SHP77 (cell line): ENCODE measurements around the gene FAM78A.

Experiments
- DNase-seq, 2 experiments: peaks; one replicate each; lab custom pipeline; 2025; lab: John Stamatoyannopoulos, UW

The FAM78A gene, protein sequence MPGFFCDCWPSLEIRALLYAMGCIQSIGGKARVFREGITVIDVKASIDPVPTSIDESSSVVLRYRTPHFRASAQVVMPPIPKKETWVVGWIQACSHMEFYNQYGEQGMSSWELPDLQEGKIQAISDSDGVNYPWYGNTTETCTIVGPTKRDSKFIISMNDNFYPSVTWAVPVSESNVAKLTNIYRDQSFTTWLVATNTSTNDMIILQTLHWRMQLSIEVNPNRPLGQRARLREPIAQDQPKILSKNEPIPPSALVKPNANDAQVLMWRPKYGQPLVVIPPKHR

GRCh38 chr9:131276094-131276888, at the start of gene FAM78A:
FAM78A (minus strand) TSS chr9:131276510; CDS start chr9:131276179, 331 bp downstream.
- DNase-seq = no peak

DNA sequence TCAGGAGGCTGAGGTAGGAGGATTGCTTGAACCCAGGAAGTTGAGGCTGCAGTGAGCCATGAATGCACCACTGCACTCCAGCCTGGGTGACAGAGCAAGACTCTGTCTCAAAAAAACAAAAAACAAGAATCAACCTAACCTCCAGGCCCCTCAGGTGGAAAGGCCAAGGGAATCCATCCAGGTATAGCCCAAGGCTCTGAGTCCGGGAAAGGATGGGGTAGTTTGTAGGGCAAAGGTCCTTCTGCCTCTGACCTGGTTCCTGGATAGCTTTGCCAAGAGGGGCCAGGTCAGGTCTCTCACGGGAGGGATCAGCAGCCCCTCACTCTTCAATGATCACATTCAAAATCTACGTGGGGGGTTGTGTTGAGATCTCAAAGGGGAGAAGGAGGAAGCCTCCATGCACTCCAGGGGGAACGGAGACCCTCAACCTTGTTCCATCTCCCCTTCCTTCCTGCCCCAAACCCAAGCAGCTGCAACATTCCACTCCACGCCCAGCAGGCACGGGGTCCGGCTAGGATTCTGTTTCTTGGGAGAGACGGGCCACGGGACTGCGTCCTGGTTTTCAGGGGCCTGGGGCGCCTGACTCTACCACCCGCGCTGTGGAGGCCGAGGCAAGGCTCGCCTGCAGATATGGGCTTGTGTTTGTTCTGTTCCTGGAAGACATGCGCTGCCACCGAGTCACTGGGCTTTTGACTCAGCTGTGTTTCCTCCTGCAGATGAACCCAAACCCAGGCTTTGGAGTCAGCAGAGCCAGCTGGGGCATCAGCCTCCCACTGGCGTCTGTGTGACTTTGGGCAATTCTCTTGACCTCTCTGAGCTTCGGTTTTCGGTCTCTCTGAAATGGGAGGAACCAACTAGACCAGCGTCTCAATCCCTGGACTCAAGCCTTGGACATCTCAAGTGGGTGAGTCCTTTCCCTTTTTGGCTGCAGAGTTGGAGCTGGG, 48.7 kb upstream of the FAM78A start:
- no peak for DNase-seq

DNA sequence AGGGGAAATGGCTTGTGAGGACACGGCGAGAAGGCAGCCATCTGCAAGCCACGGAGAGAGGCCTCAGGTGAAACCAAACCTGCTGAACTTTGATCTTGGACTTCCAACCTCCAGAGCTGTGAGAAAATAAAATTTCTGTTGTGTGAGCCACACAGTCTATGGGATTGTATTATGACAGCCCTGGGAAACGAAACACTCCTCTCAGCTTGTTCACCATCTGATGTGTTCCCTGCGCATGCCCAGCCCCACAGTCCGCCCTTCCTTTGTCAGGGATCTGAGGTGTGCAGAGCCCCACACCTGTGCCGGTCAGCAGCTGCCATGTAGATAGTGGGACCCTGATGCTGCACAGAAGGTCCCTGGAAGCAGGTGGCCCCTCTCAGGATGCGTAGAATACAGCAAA, 47.3 kb upstream of the FAM78A start:
- no peak for DNase-seq

GRCh38 chr9:131320031-131320685, 43.8 kb upstream of the FAM78A start:
- no peak for DNase-seq

- no peak for DNase-seq
Measured at GRCh38 chr9:131319486-131319885, 43.2 kb upstream of the FAM78A start.

- no peak for DNase-seq
Measured at GRCh38 chr9:131318231-131319085, 42.1 kb upstream of the FAM78A start.

- DNase-seq = no peak
Measured at GRCh38 chr9:131312822-131313770, 36.8 kb upstream of the FAM78A start.

DNA sequence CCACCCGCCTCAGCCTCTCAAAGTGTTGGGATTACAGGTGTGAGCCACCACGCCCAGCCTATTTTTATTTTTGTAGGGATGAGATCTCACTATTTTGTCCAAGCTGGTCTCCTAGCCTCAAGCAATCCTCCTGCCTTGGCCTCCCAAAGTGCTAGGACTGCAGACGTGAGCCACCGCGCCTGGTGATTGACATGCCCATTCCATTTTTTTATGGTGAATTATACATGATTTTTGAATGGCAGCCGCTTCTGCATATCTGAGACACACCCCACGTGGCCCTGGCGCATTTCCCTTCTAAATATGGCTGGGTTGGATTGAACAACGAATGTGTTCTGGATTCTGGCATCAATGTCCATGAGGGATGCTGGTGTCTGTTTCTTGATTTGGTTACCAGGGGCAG, 35.9 kb upstream of the FAM78A start:
- no peak for DNase-seq

- DNase-seq = peak in 1 of 2 experiments; percentile 64
Measured at GRCh38 chr9:131310833-131311554, 34.7 kb upstream of the FAM78A start.

DNA sequence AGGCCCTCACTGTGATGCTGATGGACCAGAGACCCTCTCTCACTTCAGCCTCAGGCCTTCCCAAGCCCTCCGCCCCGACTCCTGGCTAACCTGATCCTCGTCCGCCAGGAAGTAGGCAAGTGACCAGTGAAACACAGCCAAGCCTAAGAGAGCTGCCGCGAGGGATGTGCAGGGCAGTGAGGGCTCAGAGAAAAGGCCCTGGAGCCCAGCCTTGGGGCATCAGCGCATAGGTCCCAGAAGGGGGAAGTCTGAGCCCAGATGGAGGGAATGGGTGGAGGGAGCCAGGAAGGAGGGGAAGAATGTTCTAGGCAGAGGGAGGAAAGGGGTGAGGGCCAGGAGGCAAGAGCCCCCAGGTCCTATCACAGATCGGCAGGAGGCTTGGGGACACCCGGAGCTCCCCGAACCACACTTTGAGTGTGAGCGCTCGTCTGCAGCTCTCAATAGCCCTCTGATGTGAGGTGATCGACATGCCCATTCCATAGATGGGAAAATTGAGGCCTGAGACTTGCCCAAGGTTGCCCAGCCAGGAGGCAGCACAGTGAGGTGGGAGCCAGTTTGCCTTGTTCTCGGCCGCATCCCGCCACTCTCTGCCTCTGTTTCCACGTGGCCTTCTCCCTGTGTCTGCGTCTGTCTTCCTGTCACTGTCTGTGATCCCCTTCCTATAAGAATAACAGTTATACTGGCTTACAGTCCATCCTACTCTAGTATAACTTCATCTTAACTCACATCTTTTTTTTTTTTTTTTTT, 33.4 kb upstream of the FAM78A start:
- no peak for DNase-seq

DNA sequence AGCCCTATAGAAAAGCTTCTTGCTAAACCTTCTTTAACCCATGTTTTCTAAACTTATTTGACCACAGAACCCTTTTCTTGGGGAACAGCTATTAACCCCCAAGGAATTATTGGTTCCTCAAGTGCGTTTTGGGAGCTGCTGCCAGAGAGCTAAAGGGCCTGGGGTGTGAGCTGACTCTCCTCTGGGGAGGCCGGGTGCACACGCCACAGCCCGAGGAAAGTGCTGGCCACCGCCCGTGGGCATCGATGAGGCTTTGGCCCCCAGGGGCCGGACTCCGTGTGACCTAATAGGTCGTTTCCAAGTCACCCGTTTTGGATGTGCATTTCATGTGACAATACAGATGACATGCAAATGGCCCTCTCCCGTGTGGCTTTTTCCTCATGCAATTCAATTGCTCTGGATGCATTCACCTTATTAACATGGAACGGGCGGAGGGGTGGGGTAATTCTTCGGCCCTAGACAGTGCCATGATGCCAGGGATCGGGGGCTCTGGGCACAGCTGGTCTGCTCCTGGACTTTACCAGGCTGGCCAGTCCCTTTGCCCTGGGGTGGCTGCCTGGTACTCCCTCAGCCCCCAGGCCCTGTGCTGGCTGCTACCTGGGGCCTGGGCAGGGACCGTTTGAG, 32.7 kb upstream of the FAM78A start:
- DNase-seq = no peak

DNA sequence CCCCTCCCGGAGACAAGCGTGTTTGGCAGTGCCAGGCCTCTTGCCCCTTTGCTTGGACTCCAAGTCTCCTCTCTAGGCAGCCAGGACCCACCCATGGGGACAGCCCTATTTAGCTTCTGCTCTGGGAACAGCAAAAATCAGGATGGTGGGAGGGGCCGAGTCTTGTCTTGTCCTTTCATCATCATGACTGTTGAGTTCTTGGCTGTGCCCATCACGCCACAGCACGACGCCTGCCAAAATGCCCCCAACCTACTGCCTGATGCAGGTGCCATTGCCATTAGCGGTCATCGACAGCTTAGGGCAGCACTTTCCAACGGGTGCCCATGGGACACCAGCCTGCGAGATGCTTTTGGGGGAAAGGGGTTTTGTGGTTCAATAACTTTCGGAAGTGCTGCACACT, 32.1 kb upstream of the FAM78A start:
- DNase-seq = no peak

- DNase-seq = no peak
Measured at GRCh38 chr9:131307974-131308373, 31.7 kb upstream of the FAM78A start.

- no peak for DNase-seq
Measured at GRCh38 chr9:131306397-131307004, 30.2 kb upstream of the FAM78A start.

GRCh38 chr9:131304676-131305355, 28.5 kb upstream of the FAM78A start:
- peak in 1 of 2 experiments; percentile 7 for DNase-seq
